Lower leg skin (tissue), 3 donors: ENCODE results near the gene ZNF280D.

Experiments used
- CTCF ChIP-seq, 3 donors: fragments of 450-650 bp; IDR thresholded peaks; one replicate each; pipeline ENCODE4 v1.5.1; 2016; ENCODE audit warnings: antibody characterized with exemption in 3 of 3, mild to moderate bottlenecking in 3 of 3, moderate library complexity in 2 of 3
- POLR2A ChIP-seq, 2 donors: fragments of 450-650 bp; IDR thresholded peaks; one replicate each; pipeline ENCODE4 v1.6.1; 2016 to 2017; ENCODE audit warnings: antibody characterized with exemption in 2 of 2, mild to moderate bottlenecking in 1 of 2, moderate library complexity in 1 of 2

- TF ChIP-seq POLR2A (IDR thresholded peaks at IDR 0.05) (no peak), CTCF (IDR thresholded peaks at IDR 0.05) (no peak)
These were observed 42.6 kb downstream of the ZNF280D start for GRCh38 chr15:56690733-56691132.
